Measurements from ENCODE around the gene DCN.

DNA sequence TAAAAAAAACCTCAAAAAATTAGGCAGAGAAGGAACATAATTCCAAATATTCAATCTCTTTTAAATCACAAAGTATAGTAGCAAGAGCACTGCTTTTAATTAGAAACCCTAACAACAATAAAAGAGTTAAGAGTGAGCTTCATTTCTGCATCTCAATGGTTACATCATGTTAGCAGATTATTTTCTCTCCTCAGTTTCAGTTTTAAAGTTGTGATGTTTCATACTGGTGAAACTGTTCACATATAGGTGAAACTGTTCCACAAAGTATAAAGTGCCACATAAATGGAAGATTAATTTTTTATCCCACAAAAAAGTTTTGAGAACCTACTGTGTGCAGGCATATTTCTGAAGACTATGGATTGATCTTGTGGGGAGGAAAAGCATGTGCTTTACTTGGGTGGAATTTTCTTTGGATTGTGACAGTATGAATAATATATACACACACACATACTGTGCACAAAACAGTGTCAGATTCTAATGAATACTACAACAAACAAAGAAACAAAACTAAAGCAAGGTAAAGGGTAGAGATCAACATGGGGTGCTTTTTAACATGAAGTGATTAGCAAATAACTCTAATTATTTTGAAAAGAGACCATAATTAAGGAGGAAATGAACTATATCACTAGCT lies 88.5 kb downstream of the DCN start:
- TF ChIP-seq EZH2phosphoT487 (IDR thresholded peaks at IDR 0.05; ENCODE audit: borderline replicate concordance, low read length) (no peak), EZH2 (IDR thresholded peaks at IDR 0.05; ENCODE audit: low read length, unreplicated experiment) (no peak)
- TF ChIP-seq, protein P1, sequence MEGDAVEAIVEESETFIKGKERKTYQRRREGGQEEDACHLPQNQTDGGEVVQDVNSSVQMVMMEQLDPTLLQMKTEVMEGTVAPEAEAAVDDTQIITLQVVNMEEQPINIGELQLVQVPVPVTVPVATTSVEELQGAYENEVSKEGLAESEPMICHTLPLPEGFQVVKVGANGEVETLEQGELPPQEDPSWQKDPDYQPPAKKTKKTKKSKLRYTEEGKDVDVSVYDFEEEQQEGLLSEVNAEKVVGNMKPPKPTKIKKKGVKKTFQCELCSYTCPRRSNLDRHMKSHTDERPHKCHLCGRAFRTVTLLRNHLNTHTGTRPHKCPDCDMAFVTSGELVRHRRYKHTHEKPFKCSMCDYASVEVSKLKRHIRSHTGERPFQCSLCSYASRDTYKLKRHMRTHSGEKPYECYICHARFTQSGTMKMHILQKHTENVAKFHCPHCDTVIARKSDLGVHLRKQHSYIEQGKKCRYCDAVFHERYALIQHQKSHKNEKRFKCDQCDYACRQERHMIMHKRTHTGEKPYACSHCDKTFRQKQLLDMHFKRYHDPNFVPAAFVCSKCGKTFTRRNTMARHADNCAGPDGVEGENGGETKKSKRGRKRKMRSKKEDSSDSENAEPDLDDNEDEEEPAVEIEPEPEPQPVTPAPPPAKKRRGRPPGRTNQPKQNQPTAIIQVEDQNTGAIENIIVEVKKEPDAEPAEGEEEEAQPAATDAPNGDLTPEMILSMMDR (conservative IDR thresholded peaks at IDR 0.05; ENCODE audit: low read depth, low read length) = no peak

Measured in PC-3 (cell line).